Chondrocyte (in vitro differentiated cells): ENCODE measurements around the gene IQGAP2. TPM values are rescaled to one million over a fixed set of nuclear protein-coding genes. Genes with fewer than 3 reads are reported as not detected.

Experiments
- DNase-seq: peaks from one replicate; pipeline ENCODE4 v3.0.0; 2021; ENCODE audit warnings: mixed read lengths, low spot score
- H3K27ac Mint-ChIP-seq: one replicate; pipeline ENCODE4 v1.8.0; 2021; ENCODE audit warnings: mild to moderate bottlenecking, moderate library complexity, mixed read lengths; ENCODE audit not compliant: unreplicated experiment
- H3K27me3 Mint-ChIP-seq: 2 replicates; pipeline ENCODE4 v1.8.0; 2021; ENCODE audit warnings: low read depth, mixed read lengths
- H3K36me3 Mint-ChIP-seq: 2 replicates; pipeline ENCODE4 v1.8.0; 2021; ENCODE audit warnings: low read depth, mixed read lengths
- H3K4me1 Mint-ChIP-seq: 2 replicates; pipeline ENCODE4 v1.8.0; 2021; ENCODE audit warnings: low read depth, mild to moderate bottlenecking, mixed read lengths
- H3K4me3 Mint-ChIP-seq: one replicate; pipeline ENCODE4 v1.8.0; 2021; ENCODE audit warnings: mild to moderate bottlenecking, moderate library complexity, mixed read lengths; ENCODE audit not compliant: unreplicated experiment
- H3K9me3 Mint-ChIP-seq: 2 replicates; pipeline ENCODE4 v1.8.0; 2021; ENCODE audit warnings: low read depth, mixed read lengths
- total RNA-seq: library from RNA; stranded (reverse); gene quantifications from 3 replicates; pipeline ENCODE4 v1.2.1, GENCODE V29; 2021
- TF ChIP-seq, protein P1 (sequence below): fragments of 200-600 bp; sonication (generic); IDR thresholded peaks from 2 replicates; pipeline ENCODE4 v1.5.0; 2021; ENCODE audit warnings: antibody characterized with exemption, mild to moderate bottlenecking, moderate library complexity

IQGAP2 gene
- total RNA-seq, 1 donor from 2014 or later: 3.0 TPM

DNA sequence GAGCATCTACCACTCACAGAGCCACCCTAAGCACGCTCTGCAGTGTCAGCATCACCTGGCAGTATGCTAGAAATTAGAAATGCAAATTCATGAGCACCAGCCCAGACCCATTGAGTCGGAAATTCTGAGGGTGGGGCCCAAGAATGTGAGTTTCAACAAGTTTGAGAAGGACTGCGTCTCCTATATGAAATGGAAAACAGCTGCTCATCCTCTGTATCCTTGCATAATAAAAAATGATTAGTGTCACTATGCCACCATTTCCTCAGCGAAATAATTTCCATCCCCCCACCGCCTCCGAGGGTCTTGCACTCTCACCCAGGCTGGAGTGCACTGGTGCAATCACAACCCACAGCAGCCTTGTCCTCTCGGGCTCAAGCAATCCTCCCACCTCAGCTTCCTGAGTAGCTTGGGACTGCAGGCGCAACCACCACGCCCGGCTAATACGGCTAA lies 1.3 kb upstream of the IQGAP2 start:
- TF ChIP-seq, protein P1, sequence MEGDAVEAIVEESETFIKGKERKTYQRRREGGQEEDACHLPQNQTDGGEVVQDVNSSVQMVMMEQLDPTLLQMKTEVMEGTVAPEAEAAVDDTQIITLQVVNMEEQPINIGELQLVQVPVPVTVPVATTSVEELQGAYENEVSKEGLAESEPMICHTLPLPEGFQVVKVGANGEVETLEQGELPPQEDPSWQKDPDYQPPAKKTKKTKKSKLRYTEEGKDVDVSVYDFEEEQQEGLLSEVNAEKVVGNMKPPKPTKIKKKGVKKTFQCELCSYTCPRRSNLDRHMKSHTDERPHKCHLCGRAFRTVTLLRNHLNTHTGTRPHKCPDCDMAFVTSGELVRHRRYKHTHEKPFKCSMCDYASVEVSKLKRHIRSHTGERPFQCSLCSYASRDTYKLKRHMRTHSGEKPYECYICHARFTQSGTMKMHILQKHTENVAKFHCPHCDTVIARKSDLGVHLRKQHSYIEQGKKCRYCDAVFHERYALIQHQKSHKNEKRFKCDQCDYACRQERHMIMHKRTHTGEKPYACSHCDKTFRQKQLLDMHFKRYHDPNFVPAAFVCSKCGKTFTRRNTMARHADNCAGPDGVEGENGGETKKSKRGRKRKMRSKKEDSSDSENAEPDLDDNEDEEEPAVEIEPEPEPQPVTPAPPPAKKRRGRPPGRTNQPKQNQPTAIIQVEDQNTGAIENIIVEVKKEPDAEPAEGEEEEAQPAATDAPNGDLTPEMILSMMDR: no peak

DNA sequence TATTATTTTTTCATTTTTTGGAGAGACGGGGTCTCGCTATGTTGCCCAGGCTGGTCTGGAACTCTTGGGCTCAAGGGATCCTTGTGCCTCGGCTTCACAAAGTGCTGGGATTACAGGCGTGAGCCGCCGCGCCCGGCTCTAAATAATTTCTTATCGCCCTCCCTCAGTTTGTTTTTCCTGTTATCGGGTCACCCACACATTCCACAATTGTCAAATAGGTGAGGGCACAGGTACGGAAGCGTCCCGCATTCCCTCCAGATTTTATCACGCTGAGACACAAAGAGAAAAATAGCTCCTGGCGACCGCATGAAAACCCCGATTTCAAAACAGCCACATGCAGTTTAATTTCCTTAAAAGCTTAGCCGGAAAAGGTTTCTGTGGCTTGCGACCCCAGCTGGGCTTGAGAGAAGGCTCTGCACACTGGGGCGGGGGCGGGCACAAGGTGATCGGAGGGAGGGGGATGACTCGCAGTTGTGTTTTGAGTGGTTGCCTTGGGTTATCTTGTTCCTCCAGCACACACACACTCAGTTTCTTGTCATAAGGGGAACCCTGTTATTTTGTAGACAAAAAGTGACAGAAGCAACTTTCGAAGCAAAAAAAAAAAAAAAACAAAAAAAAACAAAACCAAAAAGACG lies 717 bp upstream of the IQGAP2 start:
- Mint-ChIP-seq H3K27me3 (peaks cover 2% of the 10 kb centered on the region), H3K9me3 (no peaks in the 10 kb centered on the region), H3K27ac (peak overlapping the region; percentile 59), H3K4me3 (peak overlapping the region; percentile 92), H3K36me3 (no peaks in the 10 kb centered on the region), H3K4me1 (peaks cover 10% of the 10 kb centered on the region)
- TF ChIP-seq, protein P1: no peak
- no peak for DNase-seq

More for the DNA sequence above, 1.3 kb upstream of the IQGAP2 start:
- Mint-ChIP-seq H3K27me3 (peaks cover 2% of the 10 kb centered on the region), H3K4me1 (peaks cover 11% of the 10 kb centered on the region), H3K36me3 (no peaks in the 10 kb centered on the region), H3K27ac (no peak overlapping the region), H3K4me3 (peak overlapping the region; percentile 92), H3K9me3 (no peaks in the 10 kb centered on the region)
- DNase-seq: no peak

DNA sequence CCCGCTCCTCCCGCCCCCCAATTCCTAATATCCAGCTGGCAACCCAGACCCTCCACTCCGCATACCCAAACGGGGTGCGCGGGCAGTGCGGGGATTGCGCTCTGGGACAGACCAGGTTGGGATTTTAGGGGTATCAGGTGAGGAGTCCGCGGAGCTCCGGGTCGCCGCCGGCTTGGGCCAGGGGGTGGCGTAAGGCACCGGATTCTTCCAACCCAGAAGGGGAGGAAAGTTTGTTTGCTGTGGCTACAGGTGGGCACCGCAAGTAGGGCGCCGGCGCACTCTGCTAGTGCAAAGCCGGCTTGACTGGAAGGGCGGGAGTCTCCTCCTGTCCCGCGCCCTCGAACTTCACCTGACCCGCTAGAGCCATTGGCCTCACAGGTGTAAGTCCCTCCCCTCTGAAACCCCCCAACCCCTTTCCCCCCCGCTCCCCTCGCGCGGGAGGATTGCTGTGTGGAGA lies 709 bp downstream of the IQGAP2 start:
- Mint-ChIP-seq H3K4me3 (peak overlapping the region; percentile 92), H3K9me3 (no peaks in the 10 kb centered on the region), H3K27ac (no peak overlapping the region), H3K27me3 (peaks cover 2% of the 10 kb centered on the region), H3K36me3 (no peaks in the 10 kb centered on the region), H3K4me1 (peaks cover 10% of the 10 kb centered on the region)
- DNase-seq: no peak
- TF ChIP-seq, protein P1: peak; percentile 55

DNA sequence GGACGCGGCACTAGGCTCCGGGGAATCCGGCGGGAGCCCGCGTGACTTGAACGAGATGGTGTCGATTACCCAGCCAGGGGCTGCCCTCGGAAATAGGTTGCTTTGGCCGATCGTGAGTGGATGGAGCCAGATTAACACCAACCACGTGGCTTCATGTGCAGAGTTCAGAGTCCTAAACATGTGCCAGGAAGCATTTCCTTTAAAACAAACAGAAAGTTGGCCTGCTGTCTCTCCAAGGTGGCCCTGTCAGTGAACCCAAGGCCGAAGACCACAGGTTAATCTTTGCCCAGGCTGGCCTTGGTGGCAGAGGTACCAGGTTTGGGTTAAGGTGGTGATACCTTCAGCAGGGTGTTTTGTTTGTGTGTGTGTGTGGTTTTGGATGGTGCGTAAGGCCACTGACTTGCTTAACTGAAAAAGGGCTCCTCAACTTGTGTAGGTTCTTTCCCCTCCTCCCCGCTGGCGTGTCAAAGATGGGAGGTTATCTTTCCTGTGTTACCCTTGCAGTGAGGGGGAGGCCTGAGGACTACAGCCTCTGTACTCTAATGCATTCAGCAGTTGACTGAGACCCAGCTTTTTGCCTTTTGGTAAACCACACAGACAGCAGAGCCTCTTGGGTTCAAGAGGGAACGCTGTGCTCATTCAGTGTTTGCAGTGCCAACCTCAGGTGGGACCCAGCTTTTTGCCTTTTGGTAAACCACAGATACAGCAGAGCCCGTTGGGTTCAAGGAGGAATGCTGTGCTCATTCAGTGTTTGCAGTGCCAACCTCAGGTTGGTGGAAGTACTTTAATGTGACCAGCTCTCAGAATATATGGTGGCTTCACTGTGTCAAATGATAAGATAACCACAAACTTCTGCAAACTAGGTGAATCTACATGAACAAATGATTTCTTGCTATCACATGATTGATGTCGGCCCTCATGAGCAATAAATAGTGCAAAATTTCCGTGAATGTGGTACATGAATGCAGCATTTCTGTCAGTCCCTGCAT lies 1.4 kb downstream of the IQGAP2 start:
- no peak for DNase-seq
- TF ChIP-seq, protein P1: no peak
- no peaks in the 10 kb centered on the region for H3K36me3 Mint-ChIP-seq
- peaks cover 10% of the 10 kb centered on the region for H3K4me1 Mint-ChIP-seq
- H3K9me3 Mint-ChIP-seq: no peaks in the 10 kb centered on the region
- no peak overlapping the region for H3K27ac Mint-ChIP-seq
- H3K4me3 Mint-ChIP-seq: peak overlapping the region; percentile 92
- H3K27me3 Mint-ChIP-seq: peaks cover 2% of the 10 kb centered on the region

DNA sequence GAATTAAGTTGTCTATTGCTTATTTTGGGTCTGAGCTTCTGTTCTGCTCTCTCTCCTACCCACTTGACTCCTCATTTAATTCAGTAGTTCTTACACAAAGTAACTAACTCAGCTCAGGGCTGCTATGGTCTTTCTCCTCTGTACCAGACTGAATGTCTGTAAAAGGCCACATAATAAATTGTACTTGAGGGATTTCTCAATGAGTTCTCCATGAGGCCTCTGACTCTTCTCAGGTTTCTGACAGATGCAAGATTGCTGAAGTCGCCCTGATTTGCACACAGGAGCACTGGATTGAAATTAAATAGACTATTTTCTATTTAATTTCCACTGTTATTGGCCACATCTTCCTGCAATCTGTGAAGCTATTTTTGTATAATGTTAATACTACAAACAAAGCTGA lies 2.9 kb downstream of the IQGAP2 start:
- DNase-seq: no peak
- Mint-ChIP-seq H3K9me3 (no peaks in the 10 kb centered on the region), H3K36me3 (peaks cover 1% of the 10 kb centered on the region), H3K27ac (no peak overlapping the region), H3K4me1 (peaks cover 10% of the 10 kb centered on the region), H3K27me3 (peaks cover 6% of the 10 kb centered on the region), H3K4me3 (no peak overlapping the region)
- TF ChIP-seq, protein P1: no peak
